Hematopoietic multipotent progenitor cell treated with erythropoietin and hydrocortisone succinate and interleukin-3 and kit ligand, for 6 days (in vitro differentiated cells): Measurements from ENCODE around the gene LIMK2.
"Not testable (repeated sequence)": the region's sequence is repeated elsewhere in the genome, so short reads cannot be mapped to it uniquely, and the experiment has no call there.

Experiments used
- DNase-seq: peaks from one replicate; pipeline ENCODE4 v3.0.0-alpha.2; 2015

The LIMK2 gene

GRCh38 chr22:31212783-31213629 lies 908 bp downstream of the LIMK2 start:
- no peak for DNase-seq

- DNase-seq: no peak
Measured at GRCh38 chr22:31215018-31215535, 3.0 kb downstream of the LIMK2 start.

GRCh38 chr22:31218565-31219262 lies 6.6 kb downstream of the LIMK2 start:
- DNase-seq: no peak

DNA sequence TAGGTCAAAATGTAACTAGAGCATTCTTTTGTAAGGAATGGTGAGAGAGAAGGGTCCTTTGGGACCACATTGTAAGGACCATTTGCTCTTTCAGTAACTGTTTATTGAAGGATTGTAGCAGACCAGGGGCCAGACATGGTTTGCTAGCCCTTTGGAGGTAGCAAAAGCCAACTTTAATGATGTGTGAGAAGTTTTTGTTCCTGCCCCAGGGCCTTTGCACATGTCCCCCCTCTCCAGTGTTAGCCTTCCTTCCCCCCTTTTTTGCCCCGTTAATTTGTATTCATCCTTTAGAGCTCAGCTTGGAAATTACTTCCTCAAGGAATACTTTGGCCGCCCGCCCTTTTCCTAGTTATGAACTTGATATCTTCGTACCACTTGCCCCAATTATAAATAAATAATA lies 9.0 kb downstream of the LIMK2 start:
- DNase-seq: no peak

GRCh38 chr22:31222736-31223135 lies 10.6 kb downstream of the LIMK2 start:
- DNase-seq: peak; percentile 52

DNA sequence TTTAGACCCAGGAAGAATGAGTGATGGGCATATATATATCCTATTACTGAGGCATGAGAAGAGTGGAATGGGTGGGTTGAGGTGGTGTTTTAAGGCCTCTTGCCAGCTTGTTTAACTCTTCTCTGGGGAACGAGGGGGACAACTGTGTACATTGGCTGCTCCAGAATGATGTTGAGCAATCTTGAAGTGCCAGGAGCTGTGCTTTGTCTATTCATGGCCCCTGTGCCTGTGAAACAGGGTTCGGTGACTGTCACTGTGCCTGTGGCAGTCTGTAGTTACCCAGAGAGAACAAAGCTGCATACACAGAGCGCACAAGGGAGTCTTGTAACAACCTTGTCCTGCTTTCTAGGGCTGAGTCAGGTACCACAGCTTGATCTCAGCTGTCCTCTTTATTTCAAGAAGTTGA lies 11.7 kb downstream of the LIMK2 start:
- DNase-seq: no peak

- DNase-seq: not testable (repeated sequence)
Measured at GRCh38 chr22:31224691-31225090, 12.6 kb downstream of the LIMK2 start.

- no peak for DNase-seq
Measured at GRCh38 chr22:31227186-31227585, 15.1 kb downstream of the LIMK2 start.

DNA sequence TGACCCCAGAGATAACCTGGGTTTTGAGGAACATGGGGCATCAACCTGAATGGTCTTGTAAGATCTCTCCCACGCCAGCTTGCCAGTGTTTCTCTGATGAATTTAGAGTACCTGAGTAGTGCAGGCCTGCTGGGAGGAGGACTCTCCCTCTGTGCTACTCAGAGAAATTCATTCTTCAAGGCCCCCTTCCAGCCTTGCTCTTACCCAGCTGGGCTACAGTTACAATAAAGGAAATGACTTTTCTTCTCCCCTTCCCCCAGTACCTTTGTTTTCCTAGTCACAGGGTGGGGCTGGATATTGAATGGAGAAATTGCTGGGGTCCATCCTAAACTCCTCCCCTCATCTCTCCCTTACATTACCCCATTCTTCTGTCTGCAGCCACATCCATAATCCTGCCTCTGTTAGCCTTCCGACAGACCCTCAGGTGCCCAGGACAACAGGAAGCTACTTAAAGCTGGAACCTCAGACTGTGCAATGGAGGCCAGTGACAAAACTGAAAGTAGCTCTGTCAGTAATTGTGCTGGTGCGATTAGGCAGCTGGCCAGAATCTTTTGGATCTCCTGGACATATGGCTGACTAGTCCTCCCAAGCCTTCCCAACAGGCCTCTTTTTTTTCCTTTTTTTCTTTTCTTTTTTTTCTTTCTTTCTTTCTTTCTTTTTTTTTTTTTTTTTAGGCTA lies 17.4 kb downstream of the LIMK2 start:
- DNase-seq: peak; percentile 69

DNA sequence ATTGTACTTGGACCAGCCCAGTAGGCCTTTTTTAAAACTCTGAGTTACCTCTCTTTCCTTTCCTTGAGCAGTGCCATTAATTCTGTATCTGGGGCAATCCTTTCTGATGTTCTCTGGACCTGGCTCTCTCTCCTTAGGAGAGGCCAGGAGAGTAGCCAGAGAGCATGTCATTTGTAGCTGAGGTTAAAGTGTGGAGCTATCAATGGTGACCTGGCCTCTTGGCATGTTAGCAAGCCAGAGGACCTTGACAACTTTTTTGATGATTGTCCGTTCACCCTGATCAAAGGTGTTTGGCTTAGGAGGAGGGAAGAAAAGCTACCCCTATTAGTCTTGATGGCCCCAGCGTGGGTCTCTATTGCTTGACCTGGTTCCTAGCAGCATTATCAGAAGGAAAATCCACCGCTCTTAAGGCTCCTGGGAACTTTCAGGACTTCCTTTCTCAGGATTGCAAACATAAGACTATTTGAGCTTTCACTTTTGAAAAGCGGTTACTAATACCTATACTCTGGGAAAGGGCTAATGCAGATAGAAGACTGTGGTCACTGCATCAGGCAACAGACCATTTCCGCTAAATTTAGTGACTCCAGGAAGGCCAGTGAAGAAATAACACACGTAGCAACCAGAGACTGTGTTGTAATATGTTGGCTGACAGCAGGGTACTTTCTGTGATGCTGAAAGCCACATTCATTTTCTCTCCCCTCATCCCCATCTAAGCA lies 18.2 kb downstream of the LIMK2 start:
- peak; percentile 72 for DNase-seq

DNA sequence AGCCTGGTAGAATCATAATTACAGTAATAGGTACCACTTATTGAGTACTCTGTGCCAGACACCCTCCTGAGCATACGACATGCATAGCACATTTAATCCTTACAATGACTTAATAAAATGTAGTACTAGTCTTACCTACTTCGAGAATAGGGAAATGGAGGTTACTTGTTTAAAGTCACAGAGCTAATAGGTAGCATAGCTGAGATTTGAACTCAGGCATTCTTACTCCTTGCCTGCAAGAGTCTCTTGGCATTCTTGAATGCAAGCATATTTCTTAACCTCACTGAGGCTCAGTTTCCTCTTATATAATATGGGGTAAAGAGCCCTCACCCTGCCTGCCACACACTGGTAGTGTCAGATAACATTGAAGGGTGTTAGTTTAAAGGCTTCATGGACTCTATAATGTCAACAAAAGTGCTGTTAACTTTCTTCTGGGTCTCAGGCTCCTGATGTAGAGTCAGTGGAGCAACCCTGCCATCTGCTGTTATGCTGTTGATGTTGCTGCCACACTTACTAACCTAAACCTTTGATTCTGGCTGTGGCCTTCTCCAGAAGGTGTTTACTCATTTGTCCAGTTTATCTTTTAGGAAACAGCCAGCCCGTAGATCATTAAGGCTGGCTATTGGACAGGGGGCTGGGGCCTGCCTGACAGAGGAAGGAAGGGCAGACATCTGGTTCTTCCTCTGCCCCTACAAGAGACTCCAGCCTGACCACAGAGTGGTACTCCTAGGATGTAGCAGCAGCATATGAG lies 18.9 kb downstream of the LIMK2 start:
- peak; percentile 89 for DNase-seq

GRCh38 chr22:31233001-31233400 lies 20.9 kb downstream of the LIMK2 start:
- peak; percentile 48 for DNase-seq

DNA sequence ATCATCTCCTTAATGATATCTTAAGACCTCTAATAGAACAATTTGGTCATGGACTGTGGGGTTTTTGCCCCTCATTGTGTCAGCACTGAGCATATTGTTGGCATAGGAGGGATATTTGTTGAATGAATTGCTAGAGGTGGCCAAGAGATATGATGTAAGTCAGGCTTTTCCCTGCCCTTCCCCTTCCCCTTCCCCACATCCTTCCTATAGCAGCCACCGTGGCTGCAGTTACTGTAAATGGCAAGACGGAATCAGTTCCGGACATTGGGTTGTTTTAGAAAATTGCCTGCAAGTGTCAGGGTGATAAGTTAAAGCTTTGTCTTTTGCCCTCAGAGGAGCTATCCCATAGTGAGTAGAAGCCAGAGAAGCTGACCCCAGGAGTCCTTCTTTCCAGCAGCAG lies 23.0 kb downstream of the LIMK2 start:
- no peak for DNase-seq

- DNase-seq: not testable (repeated sequence)
Measured at GRCh38 chr22:31236044-31236443, 23.9 kb downstream of the LIMK2 start.

- no peak for DNase-seq
Measured at GRCh38 chr22:31238057-31238456, 26.0 kb downstream of the LIMK2 start.

GRCh38 chr22:31239771-31240370 lies 27.8 kb downstream of the LIMK2 start:
- no peak for DNase-seq

DNA sequence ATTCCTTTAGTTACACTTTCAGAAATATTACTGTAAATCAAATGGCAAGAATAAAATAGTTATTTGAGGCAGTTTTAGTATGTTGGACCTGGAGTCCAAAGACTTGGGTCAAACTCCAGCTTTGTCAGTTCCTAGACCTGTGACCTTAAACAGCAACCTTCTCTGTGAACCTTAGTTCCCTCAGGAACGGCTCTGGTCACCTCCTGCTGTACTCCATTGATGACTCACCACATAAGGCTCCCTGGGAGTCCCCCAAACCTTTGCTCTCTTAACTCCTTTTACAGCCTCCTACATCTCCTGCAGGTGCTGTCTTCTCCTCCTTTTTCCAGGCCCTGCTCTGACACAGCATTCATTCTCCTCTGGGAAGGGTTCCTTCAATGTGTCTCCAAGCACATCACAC lies 29.1 kb downstream of the LIMK2 start:
- no peak for DNase-seq

DNA sequence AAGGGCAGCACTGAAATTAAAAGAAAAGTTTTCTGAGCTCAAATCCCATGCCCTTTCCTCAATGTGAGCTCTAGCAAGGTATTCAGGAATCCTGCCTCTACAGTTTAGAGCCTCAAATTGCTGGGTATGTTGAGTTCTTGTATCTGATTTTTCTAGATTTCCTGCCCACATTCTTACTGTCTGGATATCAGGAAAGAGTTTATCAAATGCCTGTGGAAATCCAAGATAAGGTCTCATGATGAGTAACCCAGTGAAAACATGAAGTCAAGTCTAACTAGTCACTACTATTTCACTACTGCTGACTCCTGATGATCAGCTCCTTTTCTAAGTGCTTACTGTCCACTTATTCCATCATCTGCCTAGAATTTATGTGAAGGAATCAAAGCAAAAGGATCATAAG lies 29.8 kb downstream of the LIMK2 start:
- no peak for DNase-seq

GRCh38 chr22:31243339-31244045 lies 31.4 kb downstream of the LIMK2 start:
- no peak for DNase-seq

DNA sequence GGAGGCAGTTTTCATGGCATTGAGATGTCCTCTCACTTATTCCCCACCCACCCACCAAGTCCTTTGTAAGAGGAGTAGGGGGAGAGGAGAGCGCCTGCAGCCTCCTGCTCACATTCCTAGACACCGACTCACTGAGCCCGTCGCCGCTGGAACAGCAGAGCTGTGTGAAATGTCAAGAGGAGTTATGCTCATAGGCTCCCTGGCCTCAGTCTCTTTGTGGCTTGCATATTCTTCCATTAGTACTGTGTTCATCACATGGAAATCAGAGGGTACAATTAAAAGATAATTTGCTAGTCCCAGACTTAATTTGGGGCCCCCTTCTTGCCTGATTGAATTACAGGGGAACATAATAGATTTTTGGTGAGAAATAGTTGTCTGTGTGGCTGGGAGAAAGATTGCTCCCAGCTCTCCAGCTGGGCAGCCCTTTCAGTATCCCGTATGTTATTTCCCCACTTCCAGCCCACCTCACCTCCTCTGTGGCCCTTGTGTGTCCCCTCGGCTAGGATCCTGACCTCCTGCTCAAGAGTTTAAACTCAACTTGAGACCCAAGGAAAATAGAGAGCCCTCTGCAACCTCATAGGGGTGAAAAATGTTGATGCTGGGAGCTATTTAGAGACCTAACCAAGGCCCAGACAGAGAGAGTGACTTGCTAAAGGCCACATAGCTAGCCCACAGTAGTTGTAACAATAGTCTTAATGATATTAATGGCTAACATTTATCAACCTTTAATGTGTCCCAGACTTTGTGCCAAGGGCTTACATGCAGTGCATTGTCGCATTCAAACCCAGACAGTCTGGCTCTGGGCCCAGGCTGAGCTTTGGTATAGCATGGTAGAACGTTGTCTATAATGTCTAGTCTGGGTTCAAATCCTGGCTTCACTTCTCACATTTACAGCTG lies 32.2 kb downstream of the LIMK2 start:
- DNase-seq: no peak
